Measurements from ENCODE around the gene NEK8.

GRCh38 chr17:28788100-28788499 is 59.5 kb downstream of the NEK8 start:
- TF ChIP-seq CTCF (conservative IDR thresholded peaks at IDR 0.05; ENCODE audit: low read length) (no peak), EZH2phosphoT487 (IDR thresholded peaks at IDR 0.05; ENCODE audit: borderline replicate concordance, low read depth, low read length) (no peak)
